Measurements from ENCODE around the gene PRC1.

DNA sequence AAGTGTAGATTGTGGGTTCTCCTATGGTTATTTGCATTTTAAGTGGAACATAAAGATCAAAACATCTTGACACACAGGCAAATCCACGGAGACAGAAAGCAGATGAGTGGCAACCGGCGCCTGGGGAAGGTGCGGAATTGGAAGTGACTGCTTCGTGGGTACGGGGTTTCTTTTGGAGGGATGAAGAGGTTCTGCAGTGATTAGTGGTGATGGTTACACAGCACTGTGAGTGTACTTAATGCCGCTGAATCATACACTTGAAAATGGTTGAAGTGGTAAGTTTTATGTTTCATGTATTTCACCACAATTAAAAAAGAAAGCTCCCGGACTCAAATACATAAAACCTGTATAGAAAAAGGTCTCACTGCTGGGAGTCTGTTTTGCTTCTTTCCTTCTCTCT, 46.5 kb upstream of the PRC1 start:
- TF ChIP-seq, protein P1, sequence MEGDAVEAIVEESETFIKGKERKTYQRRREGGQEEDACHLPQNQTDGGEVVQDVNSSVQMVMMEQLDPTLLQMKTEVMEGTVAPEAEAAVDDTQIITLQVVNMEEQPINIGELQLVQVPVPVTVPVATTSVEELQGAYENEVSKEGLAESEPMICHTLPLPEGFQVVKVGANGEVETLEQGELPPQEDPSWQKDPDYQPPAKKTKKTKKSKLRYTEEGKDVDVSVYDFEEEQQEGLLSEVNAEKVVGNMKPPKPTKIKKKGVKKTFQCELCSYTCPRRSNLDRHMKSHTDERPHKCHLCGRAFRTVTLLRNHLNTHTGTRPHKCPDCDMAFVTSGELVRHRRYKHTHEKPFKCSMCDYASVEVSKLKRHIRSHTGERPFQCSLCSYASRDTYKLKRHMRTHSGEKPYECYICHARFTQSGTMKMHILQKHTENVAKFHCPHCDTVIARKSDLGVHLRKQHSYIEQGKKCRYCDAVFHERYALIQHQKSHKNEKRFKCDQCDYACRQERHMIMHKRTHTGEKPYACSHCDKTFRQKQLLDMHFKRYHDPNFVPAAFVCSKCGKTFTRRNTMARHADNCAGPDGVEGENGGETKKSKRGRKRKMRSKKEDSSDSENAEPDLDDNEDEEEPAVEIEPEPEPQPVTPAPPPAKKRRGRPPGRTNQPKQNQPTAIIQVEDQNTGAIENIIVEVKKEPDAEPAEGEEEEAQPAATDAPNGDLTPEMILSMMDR (IDR thresholded peaks at IDR 0.05; ENCODE audit: low read length): no peak
- TF ChIP-seq EZH2phosphoT487 (IDR thresholded peaks at IDR 0.05; ENCODE audit: low read length): no peak
- no peak for TF ChIP-seq EZH2 (optimal IDR thresholded peaks at IDR 0.05; ENCODE audit: low read depth, low read length)
